Stimulated activated CD4-positive, alpha-beta T cell treated with anti-CD3 and anti-CD28 coated beads, Interleukin-4, amount 100 ng/mL, for 48 hours (primary cell): ENCODE results near the gene EPS8L1.

Source experiments
- DNase-seq, 2 donors: peaks; one replicate each; pipeline ENCODE4 v3.0.0-alpha.2; 2020; ENCODE audit warnings: low read depth in 2 of 2

Gene EPS8L1

DNA sequence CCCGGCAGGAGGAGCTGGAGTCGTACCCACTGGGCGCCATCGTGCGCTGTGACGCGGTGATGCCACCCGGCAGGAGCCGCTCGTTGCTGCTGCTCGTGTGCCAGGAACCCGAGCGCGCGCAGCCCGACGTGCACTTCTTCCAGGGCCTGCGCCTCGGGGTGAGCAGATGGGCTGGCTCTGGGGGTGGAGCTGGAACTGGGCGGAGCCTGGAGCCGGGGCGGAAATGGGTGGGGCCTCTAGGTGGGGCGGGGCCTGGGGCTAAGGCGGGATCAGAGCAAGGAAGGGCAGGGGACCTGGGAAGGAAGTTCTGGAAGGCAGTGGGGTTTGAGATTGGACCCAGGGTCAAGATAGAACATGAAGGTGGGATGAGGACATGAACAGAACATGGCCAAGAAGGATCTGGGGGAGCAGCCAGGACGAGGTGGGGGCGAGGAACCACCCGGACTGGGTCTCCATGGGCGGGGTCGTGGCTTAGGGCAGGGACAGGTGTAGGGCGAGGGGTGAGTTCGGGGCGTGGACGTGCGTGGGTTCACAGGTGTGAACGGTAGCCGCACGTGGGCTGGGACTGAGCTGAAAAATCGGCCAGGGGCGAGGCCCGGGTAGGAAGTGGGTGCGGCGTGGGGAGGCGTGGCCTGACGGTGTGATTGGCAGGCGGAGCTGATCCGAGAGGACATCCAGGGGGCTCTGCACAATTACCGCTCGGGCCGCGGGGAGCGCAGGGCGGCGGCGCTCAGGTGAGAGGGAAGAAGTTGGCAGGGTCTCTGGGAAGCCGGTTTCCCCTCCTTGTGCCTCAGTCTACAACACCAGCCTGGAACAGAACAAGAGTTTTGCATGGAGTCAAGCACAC is 4.7 kb downstream of the EPS8L1 start:
- DNase-seq: peak; percentile 51 to 76

DNA sequence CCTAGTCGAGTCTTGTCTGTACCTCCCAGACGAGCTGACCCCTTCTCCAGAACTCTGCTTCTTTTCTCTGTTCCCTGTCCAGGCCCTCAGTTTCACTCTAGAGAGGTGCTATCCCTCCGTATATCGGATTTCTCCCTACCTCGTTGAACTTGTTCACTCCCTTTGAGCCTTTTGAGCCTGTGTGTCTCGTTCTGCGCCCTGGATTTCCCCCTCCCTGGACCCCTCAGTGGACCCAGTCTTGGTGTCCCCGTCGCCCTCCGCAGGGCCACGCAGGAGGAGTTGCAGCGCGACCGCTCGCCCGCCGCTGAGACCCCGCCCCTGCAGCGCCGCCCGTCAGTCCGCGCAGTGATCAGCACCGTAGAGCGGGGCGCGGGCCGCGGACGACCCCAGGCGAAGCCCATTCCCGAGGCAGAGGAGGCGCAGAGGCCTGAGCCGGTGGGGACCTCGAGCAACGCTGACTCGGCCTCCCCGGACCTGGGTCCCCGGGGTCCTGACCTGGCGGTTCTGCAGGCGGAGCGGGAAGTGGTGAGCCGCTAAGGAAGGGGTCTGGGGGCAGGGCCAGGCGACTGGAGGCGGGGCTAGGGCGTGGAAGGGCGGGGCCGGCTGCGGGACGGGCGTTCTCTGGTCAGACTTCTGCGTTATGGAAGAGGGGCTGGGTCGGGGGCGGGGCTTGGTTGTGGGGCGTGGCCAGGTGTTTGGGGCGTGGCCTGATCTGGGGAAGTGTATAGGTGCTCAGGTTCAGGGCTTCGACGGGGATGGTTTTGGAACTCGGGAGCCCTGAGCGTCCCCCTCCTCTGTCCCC is 5.5 kb downstream of the EPS8L1 start:
- DNase-seq: peak; percentile 77 to 92

- no peak for DNase-seq
These were observed 6.0 kb downstream of the EPS8L1 start for GRCh38 chr19:55081770-55082019.

GRCh38 chr19:55082020-55082851 is 6.6 kb downstream of the EPS8L1 start:
- DNase-seq: peak; percentile 51 to 62

- no peak for DNase-seq
These were observed 7.6 kb downstream of the EPS8L1 start for GRCh38 chr19:55083004-55083850.

- no peak for DNase-seq
These were observed 8.7 kb downstream of the EPS8L1 start for GRCh38 chr19:55084416-55084815.

DNA sequence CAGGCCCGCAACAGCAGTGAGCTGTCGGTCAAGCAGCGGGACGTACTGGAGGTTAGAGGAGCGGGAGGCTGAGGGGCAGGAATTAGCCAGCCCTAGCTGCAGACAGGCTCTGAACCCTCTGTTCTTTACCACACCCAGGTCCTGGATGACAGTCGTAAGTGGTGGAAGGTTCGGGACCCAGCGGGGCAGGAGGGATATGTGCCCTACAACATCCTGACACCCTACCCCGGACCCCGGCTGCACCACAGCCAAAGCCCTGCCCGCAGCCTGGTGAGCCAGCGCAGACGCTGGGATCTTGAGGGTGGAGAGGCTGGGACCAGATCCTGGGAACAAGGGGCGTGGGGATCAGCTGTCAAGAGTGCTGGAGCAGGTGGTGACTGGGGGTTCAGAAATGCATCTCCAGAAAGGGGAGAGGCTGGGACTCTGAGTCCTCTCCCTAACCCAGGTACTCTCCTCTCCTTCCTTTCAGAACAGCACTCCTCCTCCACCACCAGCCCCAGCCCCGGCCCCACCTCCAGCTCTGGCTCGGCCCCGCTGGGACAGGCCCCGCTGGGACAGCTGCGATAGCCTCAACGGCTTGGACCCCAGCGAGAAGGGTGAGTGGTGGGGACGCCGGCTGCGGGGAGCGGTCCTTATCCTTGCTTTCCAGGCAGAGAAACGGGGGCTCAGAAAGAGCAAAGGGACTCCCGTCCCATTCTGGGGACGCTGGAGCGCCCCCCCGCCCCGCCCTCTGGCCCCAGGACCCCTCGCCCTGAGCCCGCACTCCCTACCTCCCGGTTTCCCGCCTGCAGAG is 10.4 kb downstream of the EPS8L1 start:
- DNase-seq: no peak

GRCh38 chr19:55086730-55087541 is 11.3 kb downstream of the EPS8L1 start:
- peak; percentile 41 to 51 for DNase-seq

DNA sequence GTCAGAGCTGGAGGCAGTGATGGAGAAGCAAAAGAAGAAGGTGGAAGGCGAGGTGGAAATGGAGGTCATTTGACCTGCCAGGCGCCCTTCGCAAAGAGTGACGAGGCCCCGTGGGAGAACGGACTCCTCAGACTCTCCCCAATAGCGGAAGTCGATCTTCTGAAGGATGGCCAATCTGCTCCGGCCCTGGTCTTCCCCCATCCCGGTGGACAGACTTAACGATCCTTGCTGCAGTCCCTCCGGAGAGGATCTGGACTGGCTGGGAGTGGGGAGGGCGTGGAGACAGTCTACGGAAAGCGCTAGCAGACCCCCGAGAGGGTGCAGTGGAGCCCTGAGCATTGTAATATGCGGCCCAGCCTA is 11.9 kb downstream of the EPS8L1 start:
- DNase-seq: no peak

GRCh38 chr19:55088021-55088451 is 12.4 kb downstream of the EPS8L1 start:
- no peak for DNase-seq

- DNase-seq: peak; percentile 78 to 93
These were observed 13.1 kb downstream of the EPS8L1 start for GRCh38 chr19:55088543-55089341.

- no peak for DNase-seq
These were observed 13.8 kb downstream of the EPS8L1 start for GRCh38 chr19:55089342-55089944.

DNA sequence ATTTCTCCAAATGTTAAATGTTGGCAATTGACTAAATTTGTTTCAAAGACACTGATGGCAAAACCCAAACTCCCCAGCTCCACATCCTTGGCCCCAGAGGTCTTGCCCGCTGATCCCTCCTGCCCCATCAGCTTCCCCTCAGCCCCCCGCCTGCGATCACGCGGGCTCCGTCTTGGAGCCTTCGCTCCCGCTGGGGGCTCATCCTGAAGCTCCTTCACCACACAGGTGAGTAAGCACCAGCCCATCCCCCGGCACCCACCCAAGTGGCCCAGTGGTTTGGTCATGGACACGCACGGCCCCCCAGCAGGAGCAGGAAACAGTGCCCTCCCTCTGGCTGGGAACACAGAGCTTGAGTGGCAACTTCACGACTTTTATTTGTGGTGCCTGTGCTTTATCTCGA is 14.9 kb downstream of the EPS8L1 start:
- no peak for DNase-seq

- DNase-seq: no peak
These were observed 15.6 kb downstream of the EPS8L1 start for GRCh38 chr19:55091126-55091910.

GRCh38 chr19:55091955-55092354 is 16.3 kb downstream of the EPS8L1 start:
- no peak for DNase-seq

GRCh38 chr19:55092423-55093318 is 17.0 kb downstream of the EPS8L1 start:
- no peak for DNase-seq
